Central memory CD8-positive, alpha-beta T cell (primary cell): ENCODE data around the gene KLHL9.
"Not testable (repeated sequence)": the region's sequence is repeated elsewhere in the genome, so short reads cannot be mapped to it uniquely, and the experiment has no call there.

ENCODE experiments used
- ATAC-seq: fragments of 150-1000 bp; cut with Tn5 transposase; replicated peaks from 2 replicates; pipeline ENCODE4 v1.10.0; 2022; ENCODE audit warnings: mild to moderate bottlenecking, moderate FRiP score, moderate number of reproducible peaks; ENCODE audit not compliant: poor library complexity, severe bottlenecking; ENCODE audit errors: extremely low read depth
- DNase-seq, 2 donors: peaks; one replicate each; pipeline ENCODE4 v3.0.0; 2021; ENCODE audit warnings: low spot score in 2 of 2
- H3K27ac Mint-ChIP-seq: one replicate; pipeline ENCODE4 v1.8.0; 2022; ENCODE audit warnings: low read depth, mild to moderate bottlenecking, moderate library complexity, mixed read lengths
- H3K27me3 Mint-ChIP-seq: one replicate; pipeline ENCODE4 v1.8.0; 2022; ENCODE audit warnings: mixed read lengths
- H3K36me3 Mint-ChIP-seq: one replicate; pipeline ENCODE4 v1.8.0; 2022; ENCODE audit warnings: mild to moderate bottlenecking, moderate library complexity, mixed read lengths; ENCODE audit not compliant: insufficient read depth
- H3K4me1 Mint-ChIP-seq: one replicate; pipeline ENCODE4 v1.8.0; 2022; ENCODE audit warnings: mixed read lengths
- H3K4me3 Mint-ChIP-seq: one replicate; pipeline ENCODE4 v1.8.0; 2022; ENCODE audit warnings: mild to moderate bottlenecking, moderate library complexity, mixed read lengths
- H3K9me3 Mint-ChIP-seq: one replicate; pipeline ENCODE4 v1.8.0; 2022; ENCODE audit warnings: mixed read lengths

The KLHL9 gene, protein sequence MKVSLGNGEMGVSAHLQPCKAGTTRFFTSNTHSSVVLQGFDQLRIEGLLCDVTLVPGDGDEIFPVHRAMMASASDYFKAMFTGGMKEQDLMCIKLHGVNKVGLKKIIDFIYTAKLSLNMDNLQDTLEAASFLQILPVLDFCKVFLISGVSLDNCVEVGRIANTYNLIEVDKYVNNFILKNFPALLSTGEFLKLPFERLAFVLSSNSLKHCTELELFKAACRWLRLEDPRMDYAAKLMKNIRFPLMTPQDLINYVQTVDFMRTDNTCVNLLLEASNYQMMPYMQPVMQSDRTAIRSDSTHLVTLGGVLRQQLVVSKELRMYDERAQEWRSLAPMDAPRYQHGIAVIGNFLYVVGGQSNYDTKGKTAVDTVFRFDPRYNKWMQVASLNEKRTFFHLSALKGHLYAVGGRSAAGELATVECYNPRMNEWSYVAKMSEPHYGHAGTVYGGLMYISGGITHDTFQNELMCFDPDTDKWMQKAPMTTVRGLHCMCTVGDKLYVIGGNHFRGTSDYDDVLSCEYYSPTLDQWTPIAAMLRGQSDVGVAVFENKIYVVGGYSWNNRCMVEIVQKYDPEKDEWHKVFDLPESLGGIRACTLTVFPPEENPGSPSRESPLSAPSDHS

DNA sequence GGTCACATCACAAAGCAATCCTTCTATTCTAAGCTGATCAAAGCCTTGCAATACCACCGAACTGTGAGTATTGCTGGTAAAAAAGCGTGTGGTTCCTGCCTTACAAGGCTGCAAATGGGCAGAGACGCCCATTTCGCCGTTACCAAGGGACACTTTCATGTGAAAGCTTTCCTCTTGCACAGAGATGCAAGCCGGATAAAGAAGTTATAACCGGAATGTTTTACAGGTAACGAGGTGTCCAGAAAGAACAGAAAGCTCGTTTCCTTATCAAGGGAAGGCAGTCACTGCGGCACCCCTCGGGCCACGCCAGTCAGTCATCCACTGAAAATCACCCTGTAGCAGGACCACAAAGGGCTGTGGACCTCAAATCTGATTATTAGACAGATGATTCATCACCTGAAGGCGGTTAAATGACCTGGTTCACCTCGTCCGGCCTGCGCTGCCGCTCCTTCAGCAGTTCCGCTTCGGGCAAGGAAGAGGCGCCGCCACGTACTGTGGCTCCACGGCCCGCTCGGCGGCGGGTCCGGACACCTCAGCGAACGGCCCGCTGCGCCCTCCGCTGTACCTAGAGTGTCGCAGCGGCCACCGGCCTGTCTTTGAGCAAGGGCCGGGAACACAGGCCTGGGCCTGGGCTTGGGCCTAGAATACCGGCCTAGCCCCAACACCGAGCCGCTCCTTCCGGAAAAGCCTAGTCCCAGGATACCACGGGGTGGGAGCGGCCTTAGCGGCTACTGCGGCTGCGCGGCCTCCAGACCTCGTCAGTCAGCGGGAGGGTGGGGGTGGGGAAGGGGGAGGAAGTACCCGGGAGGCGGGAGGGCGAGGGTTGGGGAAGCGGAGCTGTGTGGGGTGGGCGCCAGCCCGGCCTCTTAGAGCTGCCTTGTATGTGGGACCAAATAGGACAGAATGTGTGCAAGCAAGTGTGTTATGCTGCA, at the start of gene KLHL9:
Gene KLHL9 (minus strand): TSS at position 704 of the 932 bp plus-strand sequence. CDS start 545 bp downstream, at position 159.
- Mint-ChIP-seq H3K4me1 (peaks cover 49% of the 10 kb centered on the region), H3K27ac (peak within 1 kb of the TSS; percentile 91), H3K27me3 (peaks cover 11% of the 10 kb centered on the region), H3K36me3 (peaks cover 9% of the 10 kb centered on the region), H3K4me3 (peak within 1 kb of the TSS; percentile 86), H3K9me3 (no peaks in the 10 kb centered on the region)
- DNase-seq (peak; percentile 64 to 76), ATAC-seq (peak; percentile 83)

DNA sequence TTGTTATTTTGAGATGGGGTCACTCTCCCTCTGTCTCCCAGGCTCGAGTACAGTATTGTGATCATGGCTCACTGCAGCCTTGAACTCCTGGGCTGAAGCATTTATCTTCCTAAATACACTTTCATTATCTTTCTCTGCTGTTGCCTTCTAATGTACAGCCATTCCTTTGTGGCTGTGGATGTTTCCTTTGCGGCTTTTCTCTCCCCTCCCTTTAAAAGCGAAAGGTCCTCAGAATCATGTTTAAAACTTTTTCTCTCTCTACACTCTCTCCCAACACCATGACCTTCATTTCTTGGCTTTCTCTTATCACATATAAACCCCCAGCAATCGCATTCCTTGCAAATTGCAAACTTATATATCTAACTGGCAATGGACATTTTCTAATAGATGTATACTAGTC, 48.4 kb upstream of the KLHL9 start:
- peaks cover 65% of the 10 kb centered on the region for H3K27me3 Mint-ChIP-seq
- DNase-seq (no peak), ATAC-seq (no peak)
- H3K36me3 Mint-ChIP-seq: peaks cover 2% of the 10 kb centered on the region
- H3K4me3 Mint-ChIP-seq: no peak overlapping the region
- H3K27ac Mint-ChIP-seq: no peak overlapping the region
- no peaks in the 10 kb centered on the region for H3K9me3 Mint-ChIP-seq
- peaks cover 5% of the 10 kb centered on the region for H3K4me1 Mint-ChIP-seq

DNA sequence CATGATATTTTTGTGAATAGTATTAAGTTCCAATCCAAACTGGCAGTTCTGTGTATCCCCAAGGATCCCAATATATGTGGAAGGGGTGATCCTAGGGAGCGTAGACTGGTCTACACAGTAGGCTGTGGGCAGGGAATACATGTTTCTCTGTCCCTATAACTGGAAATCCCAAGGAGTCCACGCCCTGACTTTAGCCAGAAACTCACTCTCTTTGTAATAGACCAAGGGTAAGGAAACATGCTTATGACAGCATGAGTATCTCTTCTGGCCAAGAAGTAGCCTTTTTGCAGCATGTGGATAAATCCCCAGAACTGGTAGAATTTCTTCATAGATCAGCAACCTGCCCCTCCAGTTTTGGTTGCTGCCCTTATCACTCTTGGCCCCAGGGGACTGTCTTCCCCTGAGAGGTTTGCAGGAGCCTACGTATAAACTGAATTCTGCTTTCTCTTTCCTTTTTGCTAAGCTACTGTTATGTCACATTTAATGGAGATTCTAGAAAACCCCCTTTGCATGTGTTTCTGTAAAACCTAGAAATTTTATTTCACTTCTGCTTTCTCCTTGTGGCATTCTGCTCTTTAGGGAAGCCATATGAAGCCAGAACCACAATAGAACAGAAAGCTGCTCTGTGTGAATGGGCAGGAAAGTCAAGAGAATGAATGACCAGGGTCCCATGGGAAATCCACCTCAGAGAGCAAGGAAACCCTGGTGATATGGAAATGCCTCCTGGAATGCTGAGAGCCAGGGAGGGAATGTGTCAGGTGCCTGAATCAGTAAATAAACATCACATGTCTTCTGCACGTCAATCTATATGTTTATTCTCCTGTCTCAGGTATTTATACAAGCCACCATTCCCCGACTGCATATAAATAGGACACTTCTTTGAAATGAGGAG, 46.5 kb upstream of the KLHL9 start:
- H3K27me3 Mint-ChIP-seq: peaks cover 65% of the 10 kb centered on the region

DNA sequence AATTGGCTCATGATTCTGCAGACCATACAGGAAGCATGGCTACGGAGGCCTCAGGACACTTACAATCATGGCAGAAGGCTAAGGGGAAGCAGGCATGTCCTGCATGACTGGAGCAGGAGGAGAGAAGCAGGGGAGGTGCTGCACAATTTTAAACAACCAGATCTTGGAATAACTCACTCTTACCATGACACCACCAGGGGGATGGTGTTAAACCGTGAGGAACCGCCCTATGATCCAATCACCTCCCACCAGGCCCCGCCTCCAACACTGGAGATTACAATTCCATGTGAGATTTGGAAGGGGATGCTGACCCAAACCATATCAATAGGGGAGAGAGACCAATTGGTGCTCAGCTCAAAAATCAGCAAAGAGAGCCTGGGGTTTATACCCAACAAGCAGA, 36.3 kb upstream of the KLHL9 start:
- peaks cover 62% of the 10 kb centered on the region for H3K27me3 Mint-ChIP-seq
- not testable (repeated sequence) for H3K36me3 Mint-ChIP-seq, H3K27ac Mint-ChIP-seq, H3K4me1 Mint-ChIP-seq, H3K9me3 Mint-ChIP-seq, DNase-seq, H3K4me3 Mint-ChIP-seq, ATAC-seq

More for the DNA sequence above, 46.5 kb upstream of the KLHL9 start:
- no peak for DNase-seq
- no peak overlapping the region for H3K4me3 Mint-ChIP-seq
- peaks cover 2% of the 10 kb centered on the region for H3K36me3 Mint-ChIP-seq
- no peaks in the 10 kb centered on the region for H3K9me3 Mint-ChIP-seq
- H3K4me1 Mint-ChIP-seq: peaks cover 5% of the 10 kb centered on the region
- no peak overlapping the region for H3K27ac Mint-ChIP-seq
- ATAC-seq: peak; percentile 84

DNA sequence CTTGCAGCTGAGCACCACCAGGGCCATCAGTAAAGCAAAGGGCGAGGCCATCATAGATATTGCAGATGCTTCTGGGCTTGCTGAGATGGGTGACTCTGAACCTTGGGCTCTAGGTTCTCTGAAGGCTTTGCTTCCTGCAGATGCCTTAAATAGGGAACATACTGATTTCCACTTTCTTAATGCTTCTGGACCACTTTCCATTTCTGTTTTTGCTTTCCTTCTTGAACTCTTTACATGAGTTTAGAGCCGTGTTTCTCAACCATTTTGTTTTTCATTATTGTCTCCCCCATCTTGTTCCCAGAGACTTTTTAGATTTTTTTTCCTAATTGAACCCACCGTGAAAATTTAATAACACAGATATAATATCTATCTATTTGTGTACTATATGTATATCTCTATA, 32.8 kb upstream of the KLHL9 start, which contains the start of gene IFNA13:
Gene IFNA13 (minus strand): TSS at position 101 of the 400 bp plus-strand sequence. CDS start 47 bp downstream, at position 54.
- no peak for ATAC-seq
- Mint-ChIP-seq H3K4me3 (no peak within 1 kb of the TSS), H3K27me3 (peaks cover 79% of the 10 kb centered on the region), H3K4me1 (no peaks in the 10 kb centered on the region), H3K9me3 (no peaks in the 10 kb centered on the region), H3K36me3 (no peaks in the 10 kb centered on the region), H3K27ac (no peak within 1 kb of the TSS)
- no peak for DNase-seq

DNA sequence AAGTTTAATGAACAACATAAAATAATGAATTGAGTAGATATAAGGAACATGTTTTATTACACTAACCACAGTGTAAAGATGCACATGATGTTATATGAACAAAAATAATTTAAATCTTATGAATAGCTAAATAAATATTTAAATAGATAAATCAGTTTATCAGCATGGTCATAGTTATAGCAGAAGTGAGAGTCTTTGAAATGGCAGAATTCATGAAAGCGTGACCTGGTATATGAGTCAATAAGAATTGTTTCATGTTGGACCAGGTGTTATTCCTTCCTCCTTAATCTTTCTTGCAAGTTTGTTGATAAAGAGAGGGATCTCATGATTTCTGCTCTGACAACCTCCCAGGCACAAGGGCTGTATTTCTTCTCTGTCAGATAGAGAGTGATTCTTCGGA, 32.0 kb upstream of the KLHL9 start:
- not testable (repeated sequence) for H3K27ac Mint-ChIP-seq, H3K9me3 Mint-ChIP-seq, ATAC-seq, H3K4me1 Mint-ChIP-seq, H3K36me3 Mint-ChIP-seq, DNase-seq, H3K4me3 Mint-ChIP-seq
- H3K27me3 Mint-ChIP-seq: peaks cover 79% of the 10 kb centered on the region

DNA sequence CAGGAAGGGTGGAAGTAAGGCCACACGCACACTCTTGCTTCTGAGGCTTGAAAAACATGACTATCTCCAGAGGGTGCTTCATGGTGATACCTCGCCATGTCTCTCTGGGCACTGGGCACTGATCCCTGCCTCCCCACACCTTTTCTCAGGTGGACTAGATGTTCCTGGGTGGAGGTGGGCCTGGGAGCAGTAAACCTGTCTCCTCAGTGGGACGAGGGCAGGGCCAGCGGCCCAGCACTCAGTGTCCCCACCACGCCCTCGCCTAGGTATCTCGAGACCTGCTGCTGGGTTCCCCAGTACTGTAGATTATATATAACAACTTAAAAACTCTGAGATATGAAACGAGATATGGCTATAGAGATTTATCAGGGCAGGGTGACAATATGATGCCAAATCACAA, 27.1 kb upstream of the KLHL9 start:
- Mint-ChIP-seq H3K9me3 (no peaks in the 10 kb centered on the region), H3K36me3 (peaks cover 2% of the 10 kb centered on the region), H3K4me3 (no peak overlapping the region), H3K27ac (no peak overlapping the region), H3K27me3 (peaks cover 41% of the 10 kb centered on the region), H3K4me1 (peaks cover 9% of the 10 kb centered on the region)
- no peak for ATAC-seq
- no peak for DNase-seq

DNA sequence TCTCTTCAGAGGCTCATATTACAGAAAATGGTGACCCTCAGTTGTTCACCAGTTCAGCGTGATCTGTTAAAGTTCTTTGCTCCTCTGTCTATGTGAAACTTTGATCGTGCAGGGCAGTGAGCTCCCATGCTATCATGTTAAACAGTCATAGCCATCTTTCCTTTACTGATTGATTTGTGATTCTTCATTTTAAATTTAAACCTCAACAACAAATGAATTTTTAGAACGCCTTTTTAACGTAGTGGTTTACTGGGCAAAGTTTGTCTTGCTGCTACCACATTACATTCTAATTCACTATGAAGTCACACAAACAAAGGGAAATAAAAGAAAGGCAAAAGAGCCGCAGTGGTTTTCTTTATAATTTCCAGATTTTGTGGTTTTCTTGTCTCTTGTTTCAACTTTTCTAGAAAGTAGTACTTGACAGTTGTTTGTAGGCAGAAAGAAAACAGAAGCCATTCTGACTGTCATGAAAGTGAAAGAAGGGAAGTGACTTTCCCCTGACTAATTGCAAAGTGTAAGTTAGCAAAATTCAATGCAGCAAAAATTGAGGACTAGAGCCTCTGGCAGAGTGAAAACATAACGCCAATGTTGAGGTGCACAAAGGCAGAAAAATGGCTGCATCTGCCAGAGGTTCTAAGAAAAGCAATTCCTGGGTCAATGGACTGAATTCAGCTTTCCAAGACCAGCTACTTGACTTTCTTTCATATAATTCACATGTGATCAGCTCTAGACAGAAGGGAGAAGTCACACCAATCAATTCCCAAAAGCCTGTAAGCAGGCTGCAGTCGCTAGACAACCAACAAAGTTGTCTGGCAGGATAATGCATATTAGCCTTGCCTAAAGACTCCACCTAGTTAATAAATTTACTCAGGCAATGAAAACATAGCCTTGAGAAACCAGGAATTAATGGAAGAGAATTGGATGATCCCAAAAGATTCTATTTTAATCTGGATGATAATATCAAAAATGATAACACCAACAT, 22.6 kb upstream of the KLHL9 start:
- peaks cover 2% of the 10 kb centered on the region for H3K36me3 Mint-ChIP-seq
- DNase-seq (no peak), ATAC-seq (no peak)

DNA sequence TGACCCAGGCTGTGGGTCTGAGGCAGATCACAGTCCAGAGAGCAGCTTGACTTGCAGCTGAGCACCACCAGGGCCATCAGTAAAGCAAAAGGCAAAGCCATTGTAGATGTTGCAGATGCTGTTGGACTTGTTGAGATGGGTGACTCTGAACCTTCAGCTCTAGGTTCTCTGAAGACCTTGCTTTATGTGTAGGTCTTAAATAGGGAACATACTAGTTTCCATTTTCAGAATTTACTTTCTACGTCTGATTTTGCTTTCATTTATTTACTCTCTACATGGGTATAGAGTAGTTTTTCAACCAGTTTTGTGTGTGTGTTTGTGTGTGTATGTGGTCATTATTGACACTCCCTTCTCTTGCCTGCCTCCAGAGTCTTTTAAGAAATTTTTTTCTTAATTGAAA, 15.6 kb upstream of the KLHL9 start, which contains the start of gene IFNA6:
Gene IFNA6 (minus strand): TSS at position 101 of the 400 bp plus-strand sequence. CDS start 0 bp downstream, at position 101.
- Mint-ChIP-seq H3K27ac (no peak within 1 kb of the TSS), H3K9me3 (peaks cover 5% of the 10 kb centered on the region), H3K36me3 (no peaks in the 10 kb centered on the region), H3K4me3 (no peak within 1 kb of the TSS), H3K27me3 (peaks cover 68% of the 10 kb centered on the region), H3K4me1 (no peaks in the 10 kb centered on the region)
- ATAC-seq (no peak), DNase-seq (no peak)

More for the DNA sequence above, 22.6 kb upstream of the KLHL9 start:
- Mint-ChIP-seq H3K4me1 (peaks cover 12% of the 10 kb centered on the region), H3K27ac (peak overlapping the region; percentile 58), H3K9me3 (peaks cover 5% of the 10 kb centered on the region), H3K27me3 (peaks cover 24% of the 10 kb centered on the region), H3K4me3 (peak overlapping the region; percentile 56)

DNA sequence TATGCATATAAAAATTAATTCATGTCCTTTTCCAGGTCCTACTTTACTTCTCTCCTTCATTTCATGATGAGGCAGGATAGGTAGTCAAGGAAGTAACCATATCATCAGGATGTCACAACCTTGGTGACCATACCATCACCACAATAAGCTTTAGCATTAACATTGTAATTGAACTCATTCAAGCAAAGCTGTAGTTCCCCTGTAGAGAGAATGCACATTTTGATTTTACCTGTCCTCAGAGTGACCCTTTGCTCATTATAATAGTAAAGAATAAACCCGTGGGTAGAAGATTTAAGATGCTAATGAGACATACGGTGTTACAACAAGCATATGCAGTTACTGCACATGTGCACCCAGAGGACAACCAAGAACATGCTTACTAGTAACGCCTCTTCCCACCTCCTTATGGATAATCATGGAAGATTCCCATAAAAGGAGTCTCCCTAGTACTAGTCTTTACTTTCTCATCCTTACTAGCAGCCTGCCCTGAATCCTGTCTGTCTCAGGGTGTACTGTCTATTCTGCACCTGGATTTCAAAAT, 13.3 kb upstream of the KLHL9 start:
- DNase-seq (no peak), ATAC-seq (no peak)
- Mint-ChIP-seq H3K36me3 (no peaks in the 10 kb centered on the region), H3K27ac (no peak overlapping the region), H3K9me3 (no peaks in the 10 kb centered on the region), H3K4me3 (no peak overlapping the region), H3K4me1 (no peaks in the 10 kb centered on the region), H3K27me3 (peaks cover 71% of the 10 kb centered on the region)
